OCI-LY7 (cell line): ENCODE measurements around the gene MMP24OS.

ENCODE experiments used
- CTCF ChIP-seq: fragments of 200-600 bp; sonication (generic); conservative IDR thresholded peaks from 2 replicates; pipeline ENCODE4 v1.5.1; 2014; ENCODE audit warnings: mild to moderate bottlenecking, antibody characterized with exemption, low read length, moderate library complexity, mixed read lengths
- EZH2phosphoT487 ChIP-seq: fragments of 200-600 bp; sonication (generic); IDR thresholded peaks from 2 replicates; pipeline ENCODE4 v1.6.1; 2018; ENCODE audit warnings: low read depth, borderline replicate concordance, mild to moderate bottlenecking, mixed run types, antibody characterized with exemption, low read length, moderate library complexity, mixed read lengths

- TF ChIP-seq EZH2phosphoT487 (no peak), CTCF (no peak)
Measured at GRCh38 chr20:35299780-35300179, 21.9 kb upstream of the MMP24OS start.
